GM10847 (cell line): Measurements from ENCODE around the gene IL1RAPL1.

Experiments
- POLR2A ChIP-seq: IDR thresholded peaks from 2 replicates; pipeline ENCODE4 v1.6.1; 2011; ENCODE audit not compliant: insufficient read length; ENCODE audit errors: extremely low read depth

The IL1RAPL1 gene

GRCh38 chrX:28586981-28587551 lies at the start of gene IL1RAPL1:
Gene IL1RAPL1 (plus strand): TSS chrX:28587446.
- TF ChIP-seq POLR2A: no peak

GRCh38 chrX:28542791-28543190 lies 44.5 kb upstream of the IL1RAPL1 start:
- no peak for TF ChIP-seq POLR2A

GRCh38 chrX:28549838-28550237 lies 37.4 kb upstream of the IL1RAPL1 start:
- TF ChIP-seq POLR2A: no peak

DNA sequence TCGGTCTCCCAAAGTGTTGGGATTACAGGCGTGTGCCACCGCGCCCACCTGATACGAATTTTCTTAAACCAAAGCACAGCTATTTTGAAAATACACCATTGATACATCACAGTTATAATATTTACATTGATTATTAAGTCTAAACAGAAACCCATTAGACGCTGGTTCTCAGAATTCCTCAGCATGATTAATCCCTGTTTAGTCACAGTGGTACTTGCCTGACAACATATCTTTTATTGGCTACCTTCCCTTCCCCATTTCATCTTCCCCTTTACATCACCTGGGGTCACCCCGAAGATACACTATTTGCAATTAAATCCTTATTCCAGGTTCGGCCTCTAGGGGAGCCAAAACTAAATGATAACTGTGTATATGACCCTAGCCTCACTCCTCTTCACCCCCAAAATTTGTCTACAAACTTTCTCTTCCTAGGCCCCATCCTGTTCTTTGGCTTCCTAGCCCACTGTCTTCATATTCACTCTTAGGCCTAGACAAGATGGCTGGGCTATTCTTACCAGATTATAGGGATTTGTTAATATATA lies 36.8 kb upstream of the IL1RAPL1 start:
- TF ChIP-seq POLR2A: no peak

- TF ChIP-seq POLR2A: no peak
Observed at GRCh38 chrX:28552322-28552721, 34.9 kb upstream of the IL1RAPL1 start.

- TF ChIP-seq POLR2A: no peak
Observed at GRCh38 chrX:28552882-28553829, 34.1 kb upstream of the IL1RAPL1 start.

DNA sequence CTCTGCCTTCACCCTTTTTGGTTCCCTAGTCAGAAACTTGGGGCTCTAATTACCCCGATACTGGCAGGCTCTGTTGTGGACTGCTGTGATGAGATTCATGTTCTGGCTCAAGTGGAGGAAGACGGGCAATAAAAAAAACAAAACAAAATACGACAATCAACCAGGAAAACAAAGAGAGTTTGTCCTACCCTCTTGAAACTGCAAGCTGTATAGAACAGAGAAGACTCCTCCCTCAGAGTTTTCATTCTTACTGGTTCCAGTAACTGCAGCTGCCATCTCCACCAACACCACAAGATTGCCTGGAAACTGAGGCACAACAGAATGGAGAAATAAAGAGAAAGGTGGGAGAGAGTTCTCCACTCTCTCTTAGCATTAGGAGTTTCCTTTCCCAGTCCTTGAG lies 11.1 kb upstream of the IL1RAPL1 start:
- TF ChIP-seq POLR2A: no peak

- TF ChIP-seq POLR2A: no peak
Observed at GRCh38 chrX:28581522-28581921, 5.7 kb upstream of the IL1RAPL1 start.

DNA sequence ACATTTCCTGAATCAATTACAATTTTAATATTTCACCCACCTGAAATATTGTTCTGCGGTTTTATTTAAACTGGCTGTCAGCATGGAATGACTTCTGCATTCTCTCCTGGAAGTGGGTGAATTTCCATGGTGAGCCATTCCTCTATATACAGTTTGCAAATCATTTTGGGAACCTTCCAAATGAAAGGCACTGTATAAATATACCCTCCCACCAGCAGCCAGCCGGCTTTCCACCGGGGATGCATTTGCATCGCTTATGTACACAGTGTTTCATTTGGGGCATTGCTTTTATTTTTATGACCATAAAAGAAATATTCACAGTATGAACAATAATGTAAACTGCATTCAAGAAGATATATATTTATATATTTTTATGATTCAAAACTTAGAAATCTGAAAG lies 4.7 kb upstream of the IL1RAPL1 start:
- no peak for TF ChIP-seq POLR2A

DNA sequence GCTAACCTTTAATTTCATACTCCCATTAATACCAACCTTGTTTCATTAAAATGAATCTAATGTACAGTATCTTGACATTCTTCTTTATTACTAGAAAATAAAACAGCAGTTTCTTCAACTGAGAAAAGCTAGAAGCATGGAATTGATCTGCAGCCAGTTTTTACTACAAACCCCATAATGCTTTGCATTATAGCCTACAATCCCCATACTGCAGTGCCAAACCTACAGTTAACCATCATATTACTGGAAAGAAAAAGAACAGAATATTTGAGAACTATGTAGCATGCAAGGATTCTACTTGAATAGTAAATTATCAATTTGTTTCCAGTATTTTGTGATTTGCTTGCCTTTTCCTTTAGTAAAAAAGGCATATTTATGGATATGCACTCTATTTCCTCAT lies 3.2 kb upstream of the IL1RAPL1 start:
- TF ChIP-seq POLR2A: no peak

DNA sequence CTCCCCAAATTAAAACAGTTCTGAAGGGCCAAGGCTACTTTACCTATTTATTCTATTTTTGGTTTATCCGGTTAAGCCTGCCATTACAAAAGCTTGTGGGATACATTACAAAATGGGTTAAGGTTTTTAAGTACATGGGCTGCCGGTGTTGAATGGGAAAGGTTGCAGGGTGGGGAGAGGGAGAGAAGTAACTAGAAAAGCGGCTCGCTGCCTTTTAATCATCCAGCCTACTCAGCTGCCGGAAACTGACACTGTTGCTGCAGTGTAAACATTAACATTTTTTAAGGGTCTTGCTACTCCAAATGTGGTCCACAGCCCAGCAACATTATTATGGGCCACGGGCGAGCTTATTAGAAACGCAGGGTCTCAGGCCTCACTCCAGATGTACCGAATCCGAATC lies 1.5 kb upstream of the IL1RAPL1 start:
- no peak for TF ChIP-seq POLR2A

DNA sequence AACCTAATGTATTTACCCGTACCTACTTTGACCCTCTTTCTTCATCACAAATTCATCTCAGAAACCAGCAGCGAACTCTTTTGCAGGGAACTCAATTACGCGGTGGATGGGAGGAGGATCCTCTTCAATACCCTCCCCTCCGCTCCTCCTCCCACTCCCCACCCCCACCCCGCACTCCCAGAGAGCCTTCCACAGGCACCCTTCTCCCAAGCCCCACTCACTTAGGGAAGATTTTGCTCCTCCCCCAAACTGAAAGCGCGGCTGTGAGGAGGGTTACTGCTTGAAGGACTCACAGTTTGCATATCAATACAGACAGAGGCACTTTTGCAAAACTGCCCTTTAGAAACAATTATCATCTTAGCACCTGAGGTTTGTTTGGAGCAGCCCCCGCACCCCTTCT lies 960 bp upstream of the IL1RAPL1 start:
- no peak for TF ChIP-seq POLR2A

GRCh38 chrX:28589046-28589445 lies 1.8 kb downstream of the IL1RAPL1 start:
- no peak for TF ChIP-seq POLR2A

GRCh38 chrX:28590396-28590795 lies 3.1 kb downstream of the IL1RAPL1 start:
- no peak for TF ChIP-seq POLR2A

DNA sequence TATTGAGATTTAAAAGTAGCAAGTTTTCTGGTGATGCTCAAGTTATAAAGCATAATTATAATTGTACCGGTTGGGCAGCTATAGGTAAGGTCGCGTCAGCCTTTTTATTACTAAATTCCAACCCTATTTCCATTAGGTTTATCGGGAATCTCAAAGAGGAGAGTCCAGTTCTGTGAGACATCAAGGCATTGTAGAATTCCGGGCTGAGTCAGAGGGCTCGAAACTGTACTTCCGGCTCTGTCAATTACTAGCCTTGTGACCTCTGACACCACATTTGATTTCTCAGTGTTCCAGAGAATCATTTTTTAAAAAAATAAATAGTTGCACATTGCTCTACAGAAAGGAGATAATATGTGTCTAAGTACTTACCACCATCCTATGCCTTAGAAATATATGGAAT lies 4.3 kb downstream of the IL1RAPL1 start:
- no peak for TF ChIP-seq POLR2A

- TF ChIP-seq POLR2A: no peak
Observed at GRCh38 chrX:28595346-28595745, 8.1 kb downstream of the IL1RAPL1 start.
